Tibial nerve (tissue), 4 donors: ENCODE data around the gene MTMR10. TPM values are rescaled to one million over a fixed set of nuclear protein-coding genes. Genes with fewer than 3 reads are reported as not detected.

Source experiments
- DNase-seq, 2 donors: peaks; one replicate each; pipeline ENCODE4 v3.0.0-alpha.2; 2019; ENCODE audit warnings: low spot score in 2 of 2
- H3K27ac ChIP-seq, 4 donors: fragments of 200-600 bp; sonication (generic) in 3 of 4; one replicate each; pipeline ENCODE4 v1.5.1; 2017 to 2019; ENCODE audit warnings: mild to moderate bottlenecking in 1 of 4
- H3K27me3 ChIP-seq, 2 donors: fragments of 200-600 bp; sonication (generic) in 1 of 2; one replicate each; pipeline versions ENCODE4 v1.5.1 to v1.6.0; 2017 to 2019
- H3K36me3 ChIP-seq, 3 donors: fragments of 200-600 bp; sonication (generic); one replicate each; pipeline ENCODE4 v1.5.1; 2018 to 2019
- H3K4me1 ChIP-seq, 4 donors: fragments of 200-600 bp; sonication (generic) in 3 of 4; one replicate each; pipeline ENCODE4 v1.5.1; 2017 to 2019
- H3K4me3 ChIP-seq, 4 donors: fragments of 200-600 bp; sonication (generic) in 3 of 4; one replicate each; pipeline ENCODE4 v1.5.1; 2017 to 2019; ENCODE audit warnings: mild to moderate bottlenecking in 1 of 4, moderate library complexity in 1 of 4
- H3K9me3 ChIP-seq, 4 donors: fragments of 200-600 bp; sonication (generic) in 3 of 4; one replicate each; pipeline ENCODE4 v1.5.1; 2017 to 2019
- EP300 ChIP-seq, 2 donors: sonication (generic); formaldehyde crosslinking; IDR thresholded peaks; one replicate each; pipeline ENCODE4 v1.6.1; 2017; ENCODE audit warnings: antibody characterized with exemption in 2 of 2, mild to moderate bottlenecking in 1 of 2
- POLR2A ChIP-seq, 2 donors: fragments of 450-650 bp; IDR thresholded peaks; one replicate each; pipeline ENCODE4 v1.6.1; 2017; ENCODE audit warnings: antibody characterized with exemption in 2 of 2, mild to moderate bottlenecking in 2 of 2, moderate library complexity in 2 of 2
- WGBS, 2 donors: methylation state at CpG; one replicate each; pipeline ENCODE4 v1.1.5; 2018; 5-methylcytosine and 5-hydroxymethylcytosine counted together
- total RNA-seq, 4 donors: library from RNA; depleted of rRNA; stranded (reverse); fragments of >200 nt; gene quantifications; one replicate each; pipeline ENCODE4 v1.1.0, GENCODE V29; 2016
- TF ChIP-seq, protein P1 (sequence below), 5 experiments: fragments of 200-600 bp in 3 of 5; fragments of 450-650 bp in 2 of 5; sonication (generic) in 3 of 5; IDR thresholded peaks; one replicate each; pipeline ENCODE4 v1.5.1; 2016 to 2019; ENCODE audit warnings: antibody characterized with exemption in 5 of 5, mild to moderate bottlenecking in 3 of 5, moderate library complexity in 2 of 5

MTMR10 gene
- total RNA-seq, 4 donors from 2014 or later, result 44.4 to 58.6 (median 53.8) TPM

DNA sequence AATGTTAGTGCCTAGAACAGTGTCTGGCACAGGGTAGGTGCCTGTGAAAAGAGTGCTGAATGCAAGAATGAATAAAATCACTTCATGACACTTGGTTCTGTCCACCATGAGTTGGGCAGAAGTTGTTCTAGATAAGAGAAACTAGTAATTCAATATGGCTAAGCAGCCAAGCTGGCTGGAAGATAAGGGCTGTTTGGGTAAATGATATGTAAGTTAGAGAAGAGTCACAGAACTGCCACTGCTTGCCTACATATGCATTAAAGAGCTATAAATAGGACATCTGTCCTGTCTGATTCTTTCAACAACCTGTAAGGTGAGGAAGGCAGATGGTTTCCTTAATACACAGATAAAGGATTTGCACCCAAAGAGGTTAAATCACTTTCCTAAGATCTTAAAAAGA lies 13.1 kb downstream of the MTMR10 start:
- TF ChIP-seq, protein P1, sequence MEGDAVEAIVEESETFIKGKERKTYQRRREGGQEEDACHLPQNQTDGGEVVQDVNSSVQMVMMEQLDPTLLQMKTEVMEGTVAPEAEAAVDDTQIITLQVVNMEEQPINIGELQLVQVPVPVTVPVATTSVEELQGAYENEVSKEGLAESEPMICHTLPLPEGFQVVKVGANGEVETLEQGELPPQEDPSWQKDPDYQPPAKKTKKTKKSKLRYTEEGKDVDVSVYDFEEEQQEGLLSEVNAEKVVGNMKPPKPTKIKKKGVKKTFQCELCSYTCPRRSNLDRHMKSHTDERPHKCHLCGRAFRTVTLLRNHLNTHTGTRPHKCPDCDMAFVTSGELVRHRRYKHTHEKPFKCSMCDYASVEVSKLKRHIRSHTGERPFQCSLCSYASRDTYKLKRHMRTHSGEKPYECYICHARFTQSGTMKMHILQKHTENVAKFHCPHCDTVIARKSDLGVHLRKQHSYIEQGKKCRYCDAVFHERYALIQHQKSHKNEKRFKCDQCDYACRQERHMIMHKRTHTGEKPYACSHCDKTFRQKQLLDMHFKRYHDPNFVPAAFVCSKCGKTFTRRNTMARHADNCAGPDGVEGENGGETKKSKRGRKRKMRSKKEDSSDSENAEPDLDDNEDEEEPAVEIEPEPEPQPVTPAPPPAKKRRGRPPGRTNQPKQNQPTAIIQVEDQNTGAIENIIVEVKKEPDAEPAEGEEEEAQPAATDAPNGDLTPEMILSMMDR (IDR thresholded peaks at IDR 0.05), result no peak
- TF ChIP-seq POLR2A (IDR thresholded peaks at IDR 0.05), result no peak
- no peak for TF ChIP-seq EP300 (IDR thresholded peaks at IDR 0.05)
- no peak for DNase-seq
- Histone ChIP-seq H3K27ac (no peak overlapping the region), H3K4me3 (no peak overlapping the region), H3K4me1 (peaks cover 0 to 56% (median 10%) of the 10 kb centered on the region in 4 donors), H3K27me3 (no peaks in the 10 kb centered on the region), H3K36me3 (peaks cover 0 to 27% (median 0%) of the 10 kb centered on the region in 3 donors), H3K9me3 (no peaks in the 10 kb centered on the region)

DNA sequence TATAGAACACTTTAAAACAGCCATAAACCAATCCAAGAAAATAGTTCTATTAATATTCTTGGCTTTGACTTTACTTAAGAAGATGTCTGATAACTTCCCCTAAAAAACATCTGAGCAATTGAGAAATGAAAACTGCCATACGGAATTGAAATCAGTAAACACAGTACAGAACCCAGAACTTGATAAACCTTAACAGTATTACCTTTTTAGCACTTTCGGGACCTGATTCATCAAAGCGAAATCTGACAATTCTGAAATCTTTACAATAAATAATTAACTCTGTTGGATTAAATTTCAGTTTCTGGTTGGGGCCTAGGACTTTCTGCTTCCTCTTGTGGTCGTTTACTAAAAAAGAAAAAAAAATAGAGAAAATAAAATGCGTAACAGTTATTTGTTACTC lies 17.3 kb downstream of the MTMR10 start:
- Histone ChIP-seq H3K4me1 (peaks cover 0 to 43% (median 0%) of the 10 kb centered on the region in 4 donors), H3K36me3 (peaks cover 0 to 20% (median 0%) of the 10 kb centered on the region in 3 donors), H3K4me3 (no peak overlapping the region), H3K27me3 (no peaks in the 10 kb centered on the region), H3K9me3 (no peaks in the 10 kb centered on the region), H3K27ac (no peak overlapping the region)
- 74 to 79% methylated on average over 5 of the region's 5 CpGs for WGBS, 2 donors
- no peak for DNase-seq
- TF ChIP-seq EP300 (IDR thresholded peaks at IDR 0.05), result no peak
- TF ChIP-seq POLR2A (IDR thresholded peaks at IDR 0.05), result no peak
- TF ChIP-seq, protein P1 (IDR thresholded peaks at IDR 0.05), result no peak

DNA sequence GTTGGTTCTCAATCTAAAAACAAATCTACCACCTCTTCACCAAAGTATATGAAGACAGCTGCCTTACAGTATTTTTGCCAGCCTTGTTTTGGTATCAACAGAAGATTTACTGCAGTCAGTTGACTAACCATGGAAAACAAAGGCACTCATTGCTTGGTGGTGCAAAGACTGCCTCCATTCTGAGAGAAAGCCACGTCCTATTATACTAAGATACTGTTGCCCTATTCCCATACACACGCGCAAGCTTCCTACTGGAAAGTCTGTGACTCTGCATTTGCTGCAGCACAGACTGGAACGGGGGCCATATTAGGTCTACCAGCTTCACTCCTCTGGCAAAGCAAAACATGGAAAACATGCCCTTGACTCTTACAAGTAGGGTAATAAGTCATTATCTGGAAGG lies 18.0 kb downstream of the MTMR10 start:
- Histone ChIP-seq H3K4me1 (peaks cover 0 to 37% (median 0%) of the 10 kb centered on the region in 4 donors), H3K27ac (no peak overlapping the region), H3K4me3 (no peak overlapping the region), H3K9me3 (no peaks in the 10 kb centered on the region), H3K27me3 (no peaks in the 10 kb centered on the region), H3K36me3 (peaks cover 0 to 19% (median 0%) of the 10 kb centered on the region in 3 donors)
- DNase-seq, result no peak
- TF ChIP-seq, protein P1 (IDR thresholded peaks at IDR 0.05), result no peak
- TF ChIP-seq POLR2A (IDR thresholded peaks at IDR 0.05), result no peak
- no peak for TF ChIP-seq EP300 (IDR thresholded peaks at IDR 0.05)
- WGBS, 2 donors, result 62 to 67% methylated on average over 4 of the region's 4 CpGs

DNA sequence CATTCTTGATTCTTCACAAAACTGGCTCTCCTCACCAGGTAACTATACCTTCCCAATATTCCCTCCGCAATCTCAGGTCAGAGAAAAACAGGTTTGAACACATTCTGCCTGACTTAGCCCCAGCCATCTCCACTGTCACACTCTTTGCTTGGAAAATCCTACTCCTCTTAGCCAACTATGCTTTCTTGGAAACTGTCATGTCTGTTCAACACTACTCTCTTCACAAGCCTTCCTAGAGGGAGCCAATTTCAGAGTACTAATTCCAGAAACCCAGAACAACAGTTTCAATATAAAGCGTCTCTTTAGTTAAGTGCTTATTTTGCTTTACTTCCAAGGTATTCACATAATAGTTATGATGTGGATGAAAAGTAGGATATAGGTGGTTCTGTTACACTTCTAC lies 21.7 kb downstream of the MTMR10 start:
- peaks cover 0 to 36% (median 0%) of the 10 kb centered on the region in 3 donors for H3K36me3 ChIP-seq
- no peak for DNase-seq
- no peak overlapping the region for H3K4me3 ChIP-seq
- 97 to 99% methylated on average over 2 of the region's 2 CpGs for WGBS, 2 donors
- peaks cover 0 to 16% (median 0%) of the 10 kb centered on the region in 4 donors for H3K4me1 ChIP-seq
- H3K27me3 ChIP-seq, result no peaks in the 10 kb centered on the region
- TF ChIP-seq, protein P1 (IDR thresholded peaks at IDR 0.05), result no peak
- no peak for TF ChIP-seq EP300 (IDR thresholded peaks at IDR 0.05)
- no peak for TF ChIP-seq POLR2A (IDR thresholded peaks at IDR 0.05)
- no peak overlapping the region for H3K27ac ChIP-seq
- no peaks in the 10 kb centered on the region for H3K9me3 ChIP-seq

DNA sequence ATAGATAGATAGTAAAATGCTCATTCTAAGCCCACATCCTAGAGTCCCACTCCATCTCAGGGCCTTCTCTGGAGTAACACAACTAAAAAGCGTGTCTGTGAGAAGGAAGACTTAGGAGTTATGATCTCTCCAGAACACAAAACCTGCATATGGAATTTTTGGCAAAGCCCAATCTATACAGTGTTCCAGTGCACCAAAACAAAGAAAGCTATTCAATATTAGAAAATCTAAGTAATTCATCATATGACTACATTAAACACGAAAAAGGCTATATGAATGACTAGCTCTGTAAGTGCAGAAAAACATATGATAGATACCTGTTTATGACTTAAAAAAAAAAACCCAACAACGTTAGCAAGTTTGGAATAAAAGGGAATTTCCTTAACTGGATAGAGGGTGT lies 27.7 kb downstream of the MTMR10 start:
- no peak for DNase-seq
- peaks cover 0 to 59% (median 0%) of the 10 kb centered on the region in 3 donors for H3K36me3 ChIP-seq
- TF ChIP-seq POLR2A (IDR thresholded peaks at IDR 0.05), result no peak
- TF ChIP-seq EP300 (IDR thresholded peaks at IDR 0.05), result no peak
- TF ChIP-seq, protein P1 (IDR thresholded peaks at IDR 0.05), result no peak
- H3K4me3 ChIP-seq, result no peak overlapping the region
- peaks cover 0 to 24% (median 0%) of the 10 kb centered on the region in 4 donors for H3K4me1 ChIP-seq
- WGBS, 2 donors, result 45 to 60% methylated on average over 3 of the region's 3 CpGs
- H3K9me3 ChIP-seq, result no peaks in the 10 kb centered on the region
- no peak overlapping the region for H3K27ac ChIP-seq
- H3K27me3 ChIP-seq, result no peaks in the 10 kb centered on the region
